ENCODE data around the gene TMEM123. TPM values are rescaled to one million over a fixed set of nuclear protein-coding genes. Genes with fewer than 3 reads are reported as not detected.

The TMEM123 gene
- total and polyA plus RNA-seq, 2 of the 4 experiments (the other 2 are of a cell fraction) = 96.9 to 127 TPM

- Histone ChIP-seq H2AK5ac (ENCODE audit: low read depth, low read length) (no peak overlapping the region), H4K20me1 (ENCODE audit: insufficient read depth, low read length) (no peaks in the 10 kb centered on the region), H2AK9ac (replicated peaks; ENCODE audit: low read depth, low read length, poor library complexity) (no peak overlapping the region), H3K9me3 (ENCODE audit: control insufficient read depth, insufficient read depth, low read length) (no peaks in the 10 kb centered on the region), H2BK15ac (ENCODE audit: low read depth, low read length) (no peak overlapping the region), H3K4me1 (ENCODE audit: control insufficient read depth, insufficient read depth, low read length) (peaks cover 5% of the 10 kb centered on the region), H3K9me1 (ENCODE audit: insufficient read depth, low read length) (peaks cover 8% of the 10 kb centered on the region), H3K14ac (replicated peaks; ENCODE audit: low read depth, low read length) (no peak overlapping the region), H2BK5ac (ENCODE audit: low read depth, low read length, poor library complexity, severe bottlenecking) (no peak overlapping the region), H2BK20ac (ENCODE audit: low read depth, low read length) (0 out of 2 replicates have a peak overlapping the region, but pooled peaks have one; percentile 40), H2AFZ (replicated peaks; ENCODE audit: low read length, poor library complexity) (no peak overlapping the region), H3K23ac (ENCODE audit: low read depth, low read length) (no peak overlapping the region), H4K91ac (ENCODE audit: insufficient read depth, low read depth, low read length) (no peak overlapping the region), H3K4ac (ENCODE audit: low read depth, low read length) (peak overlapping the region; percentile 33; the same call in 1 of the 2 replicates), H3K18ac (ENCODE audit: low read depth, low read length) (no peak overlapping the region), H3K79me1 (ENCODE audit: low read depth in 1 of 2, low read length in 2 of 2) (peaks cover 9 to 15% of the 10 kb centered on the region in 2 experiments; a peak in 2 of 4 replicates), H4K5ac (ENCODE audit: low read depth, low read length) (no peak overlapping the region), H3K9ac (ENCODE audit: low read depth, low read length) (no peak overlapping the region), H3K56ac (ENCODE audit: extremely low read depth, insufficient read depth, low read length) (no peak overlapping the region), H3K27ac (ENCODE audit: insufficient read depth, low read length) (no peak overlapping the region), H3K4me3 (ENCODE audit: insufficient read depth, low read depth, low read length) (no peak overlapping the region), H3K4me2 (ENCODE audit: low read depth, low read length) (no peak overlapping the region), H2BK120ac (ENCODE audit: low read depth, low read length) (no peak overlapping the region), H3K36me3 (ENCODE audit: control insufficient read depth, insufficient read depth, low read length) (no peaks in the 10 kb centered on the region), H3K27me3 (ENCODE audit: control insufficient read depth, insufficient read depth, low read length) (no peaks in the 10 kb centered on the region), H4K8ac (ENCODE audit: low read depth in 2 of 2, low read length in 2 of 2) (no peak overlapping the region)
- dilution Hi-C loops (cut with HindIII; ENCODE audit: low sequenced_read_pairs, unreplicated experiment) = no loop called here
- ChIA-PET CTCF (no interaction called here), POLR2A (ENCODE audit: unreplicated experiment) (no interaction called here)
- intact Hi-C loops (cut with micrococcal nuclease) = no loop called here
- BruUV-seq (replicated peaks) = no TSS peak
- ATAC-seq (ENCODE audit: low read depth) = no peak
- in situ Hi-C loops (cut with MboI; ENCODE audit: low sequenced_read_pairs) = no loop called here
- DNase-seq = no peak
- TF ChIP-seq USF2 (IDR thresholded peaks at IDR 0.05; ENCODE audit: low read depth, low read length) (no peak), MAFK (IDR thresholded peaks at IDR 0.05; ENCODE audit: low read depth, low read length) (no peak), CTCF (conservative IDR thresholded peaks at IDR 0.05; ENCODE audit: low read depth, low read length) (no peak), BHLHE40 (IDR thresholded peaks at IDR 0.05; ENCODE audit: low read depth, low read length) (no peak), RFX5 (IDR thresholded peaks at IDR 0.05; ENCODE audit: low read depth, low read length) (no peak), RCOR1 (IDR thresholded peaks at IDR 0.05; ENCODE audit: insufficient replicate concordance, low read length) (no peak), POLR2A (IDR thresholded peaks at IDR 0.05; ENCODE audit: low read depth, low read length) (no peak), RAD21 (IDR thresholded peaks at IDR 0.05; ENCODE audit: low read length) (no peak), NFE2L2 (IDR thresholded peaks at IDR 0.05; ENCODE audit: low read depth, low read length) (no peak), CEBPB (IDR thresholded peaks at IDR 0.05; ENCODE audit: low read depth, low read length) (no peak), MAZ (IDR thresholded peaks at IDR 0.05; ENCODE audit: borderline replicate concordance, low read depth, low read length) (no peak), SMC3 (IDR thresholded peaks at IDR 0.05; ENCODE audit: low read depth, low read length) (no peak), ELK1 (IDR thresholded peaks at IDR 0.05; ENCODE audit: borderline replicate concordance, low read depth, low read length) (no peak), MXI1 (IDR thresholded peaks at IDR 0.05; ENCODE audit: borderline replicate concordance, low read depth, low read length) (no peak), CHD1 (IDR thresholded peaks at IDR 0.05; ENCODE audit: low read depth, low read length) (no peak)
- WGBS, 2 experiments (ENCODE audit: extremely low coverage in 2 of 2, insufficient read length in 1 of 2) = no CpG with 5 or more reads among the region's 3 CpGs
These were observed 4.6 kb upstream of the TMEM123 start for GRCh38 chr11:102457056-102457677.
